Fibroblast of lung (primary cell): ENCODE measurements around the gene SNORC.
"Not testable (repeated sequence)": the region's sequence is repeated elsewhere in the genome, so short reads cannot be mapped to it uniquely, and the experiment has no call there.

ENCODE experiments used
- CTCF ChIP-seq, 2 donors: IDR thresholded peaks in 1 of 2; conservative IDR thresholded peaks in 1 of 2; 1 replicate in 1 of 2; 2 replicates in 1 of 2; pipeline ENCODE4 v1.5.1; 2011 to 2012; ENCODE audit warnings: low read length in 2 of 2, control low read depth in 1 of 2, inconsistent platforms in 1 of 2, low read depth in 1 of 2, mild to moderate bottlenecking in 1 of 2
- EZH2 ChIP-seq: IDR thresholded peaks from 2 replicates; pipeline ENCODE4 v1.5.1; 2012; ENCODE audit warnings: low read length, control low read depth, mild to moderate bottlenecking; ENCODE audit errors: missing control alignments

- not testable (repeated sequence) for TF ChIP-seq CTCF (conservative IDR thresholded peaks at IDR 0.05 in 1 of 2, IDR thresholded peaks at IDR 0.05 in 1 of 2; ENCODE audit: low read depth in 1 of 2, low read length in 2 of 2); EZH2
Measured at GRCh38 chr2:232852081-232852480, 18.0 kb upstream of the SNORC start.
